HG03558 (cell line): ENCODE results near the gene RETREG3.
"Not testable (repeated sequence)": the region's sequence is repeated elsewhere in the genome, so short reads cannot be mapped to it uniquely, and the experiment has no call there.

Experiments
- ATAC-seq: cut with Tn5 transposase; IDR thresholded peaks from one replicate; pipeline ENCODE4 v1.9.1; 2021; ENCODE audit warnings: moderate number of reproducible peaks; ENCODE audit not compliant: unreplicated experiment; ENCODE audit errors: extremely low read depth

The RETREG3 gene

DNA sequence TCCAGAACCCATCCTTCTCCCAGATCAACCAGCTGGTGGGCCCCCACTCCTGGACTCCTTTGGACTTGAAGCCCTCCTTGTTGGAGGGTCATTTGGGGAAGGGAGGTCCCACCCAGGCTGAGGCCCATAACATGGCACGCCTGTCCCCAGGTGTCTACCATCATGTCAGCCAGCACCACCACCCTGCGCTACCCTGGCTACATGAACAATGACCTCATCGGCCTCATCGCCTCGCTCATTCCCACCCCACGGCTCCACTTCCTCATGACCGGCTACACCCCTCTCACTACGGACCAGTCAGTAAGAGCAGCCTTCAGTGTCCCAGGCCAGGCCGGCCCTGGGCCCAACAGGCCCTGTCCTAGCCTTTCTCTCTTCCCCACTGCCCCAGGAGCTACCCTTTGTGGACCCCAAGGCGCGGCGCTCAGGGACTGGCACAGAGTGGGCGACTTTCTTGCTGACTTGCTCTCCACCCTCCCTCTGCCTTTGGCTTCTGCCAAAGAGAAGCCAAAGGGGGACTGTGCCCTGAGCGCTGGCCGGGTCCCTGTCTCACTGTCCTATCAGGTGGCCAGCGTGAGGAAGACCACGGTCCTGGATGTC is 4.6 kb upstream of the RETREG3 start:
- ATAC-seq: no peak

DNA sequence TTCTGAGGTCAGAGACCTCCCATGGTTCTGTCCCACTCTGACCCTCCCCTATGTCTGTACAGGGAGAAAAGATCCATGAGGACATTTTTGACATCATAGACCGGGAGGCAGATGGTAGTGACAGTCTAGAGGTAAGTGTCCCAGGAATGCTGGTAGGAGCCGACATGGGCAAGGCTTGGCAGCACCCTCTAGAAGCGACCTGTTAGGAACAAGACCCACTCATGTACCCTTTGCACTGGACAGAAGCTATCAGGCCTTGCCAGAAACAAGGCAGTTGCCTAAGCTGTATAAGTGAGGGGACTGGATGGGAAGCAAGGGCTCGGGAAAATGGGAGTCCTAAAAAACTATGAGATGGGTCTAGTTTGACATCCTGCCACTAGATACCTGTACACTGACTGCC is 2.8 kb upstream of the RETREG3 start:
- no peak for ATAC-seq

- ATAC-seq: not testable (repeated sequence)
These were observed 934 bp upstream of the RETREG3 start for GRCh38 chr17:42609814-42610801.

- no peak for ATAC-seq
These were observed 631 bp downstream of the RETREG3 start for GRCh38 chr17:42608305-42609181.

DNA sequence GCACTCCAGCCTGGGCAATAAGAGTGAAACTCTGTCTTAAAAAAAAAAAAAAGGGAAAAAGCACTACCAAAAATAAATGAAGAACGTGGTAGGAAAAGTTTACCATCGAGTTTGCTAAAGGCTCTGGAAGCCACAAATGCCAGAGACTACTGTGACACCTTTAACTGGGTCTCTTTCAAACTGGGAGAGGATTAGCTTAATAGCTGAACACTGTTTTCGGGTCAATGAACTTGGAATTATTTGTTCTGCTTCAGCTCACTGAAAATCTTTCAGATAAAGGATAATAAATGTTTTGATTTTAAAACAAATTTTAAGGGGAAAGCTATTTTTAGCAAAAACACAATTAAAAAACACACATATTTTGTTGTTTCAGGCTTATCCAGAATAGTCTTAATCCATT is 1.4 kb downstream of the RETREG3 start:
- no peak for ATAC-seq

GRCh38 chr17:42603318-42603717 is 5.9 kb downstream of the RETREG3 start:
- no peak for ATAC-seq

- ATAC-seq: no peak
These were observed 10.3 kb downstream of the RETREG3 start for GRCh38 chr17:42598905-42599304.

- ATAC-seq: no peak
These were observed 12.8 kb downstream of the RETREG3 start for GRCh38 chr17:42596386-42596785.

GRCh38 chr17:42591411-42591810 is 17.8 kb downstream of the RETREG3 start:
- ATAC-seq: no peak

DNA sequence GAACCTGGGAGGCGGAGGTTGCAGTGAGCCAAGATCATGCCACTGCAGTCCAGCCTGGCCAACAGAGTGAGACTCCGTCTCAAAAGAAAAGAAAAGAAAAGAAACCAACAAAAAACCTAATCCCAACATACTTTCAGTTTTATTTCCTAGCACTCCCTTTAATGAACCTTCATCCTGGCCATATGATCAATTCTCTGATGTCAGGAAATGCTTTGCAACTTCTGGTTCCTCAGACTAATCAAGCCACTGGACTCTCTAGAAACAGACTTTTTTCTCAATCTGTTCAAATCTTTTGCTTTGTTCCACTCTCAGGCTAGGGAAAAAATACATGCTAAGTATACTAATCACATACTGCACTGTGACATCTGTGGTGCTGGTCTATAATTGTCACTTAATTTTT is 18.3 kb downstream of the RETREG3 start:
- ATAC-seq: no peak

- ATAC-seq: no peak
These were observed 22.5 kb downstream of the RETREG3 start for GRCh38 chr17:42586514-42587230.

DNA sequence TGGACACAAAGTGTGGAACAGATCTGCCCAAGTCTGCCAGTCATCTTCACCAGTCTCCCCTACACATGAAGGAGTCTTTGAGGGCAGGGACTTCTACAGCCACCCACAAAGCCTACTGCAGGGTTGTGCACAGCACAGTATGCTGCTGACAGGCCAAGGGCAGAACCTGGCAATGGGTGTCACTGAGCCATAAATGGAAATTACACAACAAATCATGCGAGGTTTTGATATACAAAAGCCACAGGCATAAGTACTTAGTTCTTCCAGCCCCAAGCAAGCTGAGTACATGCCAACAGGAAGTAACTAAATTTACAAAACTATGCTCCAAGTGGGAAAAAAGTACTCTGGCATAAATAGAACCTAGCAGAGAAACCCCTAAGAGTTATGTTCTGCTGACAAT is 23.8 kb downstream of the RETREG3 start:
- no peak for ATAC-seq

DNA sequence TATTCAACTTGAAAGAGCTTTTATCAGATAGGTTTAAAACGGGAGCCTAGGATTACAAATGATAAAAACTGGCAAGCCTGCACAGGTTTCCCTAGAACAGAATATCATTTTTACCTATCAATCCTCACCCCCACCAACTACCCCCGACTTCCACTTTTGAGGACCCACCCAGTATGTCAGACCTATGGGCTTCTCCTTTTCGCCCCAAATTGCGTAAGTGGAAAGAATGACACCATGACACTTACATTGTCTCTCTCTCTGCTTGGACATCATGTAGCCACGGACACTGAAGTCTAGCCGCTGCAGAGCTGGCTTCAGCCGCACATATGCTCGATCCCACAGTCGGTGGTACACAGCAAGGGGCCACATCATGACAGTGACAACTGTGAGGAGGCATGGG is 24.3 kb downstream of the RETREG3 start:
- ATAC-seq: no peak

DNA sequence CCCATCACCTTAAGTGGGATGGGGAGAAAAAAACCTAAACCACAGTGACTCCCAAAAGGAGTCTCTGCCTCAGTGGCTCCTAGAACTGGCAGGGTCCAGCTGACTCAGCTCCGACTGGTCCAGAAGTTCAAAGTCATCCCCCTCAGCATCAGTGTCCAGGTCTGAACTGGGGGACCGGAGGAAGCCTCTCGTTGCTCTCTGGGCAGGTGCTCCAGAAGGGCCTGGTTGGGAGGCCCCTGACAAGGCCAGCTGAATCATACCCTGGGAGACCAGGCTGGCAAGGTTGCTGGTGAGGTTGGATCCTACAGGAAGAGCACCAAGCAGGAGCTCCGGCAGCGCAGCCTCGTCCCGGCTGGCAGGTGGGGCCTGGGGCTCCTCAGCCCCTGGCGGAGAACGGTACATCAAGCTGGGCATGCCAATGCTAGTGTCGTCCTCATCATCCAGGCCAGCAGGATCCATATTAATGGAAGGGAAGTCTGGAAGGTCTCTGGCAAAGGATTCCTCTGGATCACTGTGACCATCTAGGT is 27.4 kb downstream of the RETREG3 start:
- no peak for ATAC-seq

GRCh38 chr17:42579794-42580551 is 29.2 kb downstream of the RETREG3 start:
- ATAC-seq: no peak

DNA sequence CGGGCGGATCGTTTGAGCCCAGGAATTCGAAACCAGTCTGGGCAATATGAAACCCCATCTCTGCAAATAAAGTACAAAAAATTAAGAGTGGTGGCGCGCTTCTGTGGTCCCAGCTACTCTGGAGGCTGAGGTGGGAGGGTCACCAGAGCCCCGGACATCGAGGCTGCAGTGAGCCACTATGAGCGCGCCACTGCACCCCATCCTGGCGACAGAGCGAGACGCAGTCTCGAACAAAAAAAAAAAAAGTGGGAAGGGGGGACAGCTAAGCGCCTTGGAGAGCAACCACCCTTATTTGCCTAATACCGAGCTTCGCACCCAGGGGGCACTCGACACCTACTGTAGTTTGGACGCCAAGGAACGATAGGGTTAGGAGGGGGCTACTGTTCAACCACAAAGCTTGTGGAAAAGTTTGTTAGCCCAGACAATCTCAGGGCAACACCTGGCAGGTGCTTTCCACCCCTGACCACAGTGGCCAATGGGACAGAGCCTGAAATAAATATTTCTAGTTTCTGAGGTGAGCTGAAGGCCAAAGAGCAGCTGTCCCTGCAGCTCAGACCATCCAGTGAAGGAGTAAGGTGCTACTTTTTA is 30.8 kb downstream of the RETREG3 start:
- no peak for ATAC-seq

- ATAC-seq: no peak
These were observed 31.5 kb downstream of the RETREG3 start, which contains the start of gene PSMC3IP for GRCh38 chr17:42577532-42578281. Gene PSMC3IP, minus strand, starts transcription at chr17:42577729. Its CDS starts 43 bp downstream, at chr17:42577686.

DNA sequence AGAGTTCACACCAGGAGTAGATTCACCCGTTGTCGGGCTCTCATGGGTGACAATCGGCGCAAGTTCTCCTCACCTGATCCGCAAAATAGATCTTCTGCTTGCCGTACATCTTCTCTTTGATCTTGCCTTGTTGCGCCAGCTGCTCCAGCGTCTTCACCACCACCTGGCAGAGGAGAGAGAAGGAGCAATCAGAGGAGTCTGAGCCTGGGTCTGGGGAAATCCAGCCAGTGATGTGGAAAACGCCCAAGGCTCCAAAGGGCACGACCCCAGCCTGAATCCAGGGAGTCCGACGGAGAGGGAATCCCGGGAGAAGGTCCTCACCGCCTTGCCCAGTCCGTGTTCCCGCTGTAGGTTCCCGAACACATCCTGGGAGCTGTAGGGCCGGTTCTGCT is 32.0 kb downstream of the RETREG3 start:
- no peak for ATAC-seq
